ENCODE results near the gene CDCP2. TPM values are rescaled to one million over a fixed set of nuclear protein-coding genes. Genes with fewer than 3 reads are reported as not detected.

CDCP2 gene
- total RNA-seq, 1 experiment from 2014 or later = not detected

DNA sequence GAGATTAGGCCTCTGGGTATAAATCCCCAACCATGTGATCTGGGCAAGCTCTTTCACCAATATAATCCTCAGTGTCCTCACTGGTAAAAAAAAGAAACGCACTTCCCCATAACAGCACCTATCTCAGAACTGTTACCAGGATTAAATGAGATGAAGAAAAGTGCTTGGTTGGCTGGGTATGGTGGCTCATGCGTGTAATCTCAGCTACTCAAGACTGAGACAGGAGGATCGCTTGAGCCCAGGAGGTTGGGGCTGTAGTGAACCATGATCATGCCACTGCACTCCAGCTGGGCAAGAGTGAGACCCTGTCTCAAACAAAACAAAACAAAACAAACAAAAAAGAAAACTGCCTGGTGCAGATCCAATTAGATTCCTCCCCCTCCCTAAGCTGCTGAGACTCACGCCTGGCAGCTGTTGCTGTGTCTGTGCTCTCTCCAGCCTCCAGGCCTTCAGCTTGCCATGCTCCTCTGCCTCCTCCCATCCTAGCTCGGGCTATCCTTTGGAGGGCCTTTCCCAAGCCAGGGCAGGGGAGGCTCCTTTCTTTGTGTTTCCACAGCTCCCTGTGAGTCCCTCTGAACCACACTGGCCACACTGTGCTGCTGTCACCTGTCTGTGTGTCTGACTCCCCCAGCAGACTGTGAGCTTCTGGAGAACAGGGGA, 28.0 kb upstream of the CDCP2 start:
- ATAC-seq (no peak), DNase-seq (ENCODE audit: low spot score) (no peak)
- Mint-ChIP-seq H3K36me3 (peaks cover 3% of the 10 kb centered on the region), H3K4me3 (no peak overlapping the region), H3K4me1 (peaks cover 4% of the 10 kb centered on the region), H3K9me3 (no peaks in the 10 kb centered on the region), H3K27ac (no peak overlapping the region), H3K27me3 (ENCODE audit: low read depth) (no peaks in the 10 kb centered on the region)
- ChIA-PET POLR2A (interaction anchor here (0.8 kb wide), 1 partner anchor 34 kb away, joined by 3 read pairs; no protein-coding TSS in a partner anchor), CTCF (interaction anchor here (0.6 to 2.8 kb wide), 33 partner anchors 8 to 620 kb away, joined by 3 to 25 read pairs (median 4); partner anchors contain the start of genes CYB5RL, IFT25, MRPL37 and TTC22)
- TF ChIP-seq, protein P1, sequence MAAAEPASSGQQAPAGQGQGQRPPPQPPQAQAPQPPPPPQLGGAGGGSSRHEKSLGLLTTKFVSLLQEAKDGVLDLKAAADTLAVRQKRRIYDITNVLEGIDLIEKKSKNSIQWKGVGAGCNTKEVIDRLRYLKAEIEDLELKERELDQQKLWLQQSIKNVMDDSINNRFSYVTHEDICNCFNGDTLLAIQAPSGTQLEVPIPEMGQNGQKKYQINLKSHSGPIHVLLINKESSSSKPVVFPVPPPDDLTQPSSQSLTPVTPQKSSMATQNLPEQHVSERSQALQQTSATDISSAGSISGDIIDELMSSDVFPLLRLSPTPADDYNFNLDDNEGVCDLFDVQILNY (CRISPR knock-in tag; IDR thresholded peaks at IDR 0.05) = no peak
- TF ChIP-seq SMAD3 (CRISPR knock-in tag; IDR thresholded peaks at IDR 0.05; ENCODE audit: borderline replicate concordance) (no peak), RELA (CRISPR knock-in tag; IDR thresholded peaks at IDR 0.05; ENCODE audit: borderline replicate concordance) (no peak)
- TF ChIP-seq, protein P2, sequence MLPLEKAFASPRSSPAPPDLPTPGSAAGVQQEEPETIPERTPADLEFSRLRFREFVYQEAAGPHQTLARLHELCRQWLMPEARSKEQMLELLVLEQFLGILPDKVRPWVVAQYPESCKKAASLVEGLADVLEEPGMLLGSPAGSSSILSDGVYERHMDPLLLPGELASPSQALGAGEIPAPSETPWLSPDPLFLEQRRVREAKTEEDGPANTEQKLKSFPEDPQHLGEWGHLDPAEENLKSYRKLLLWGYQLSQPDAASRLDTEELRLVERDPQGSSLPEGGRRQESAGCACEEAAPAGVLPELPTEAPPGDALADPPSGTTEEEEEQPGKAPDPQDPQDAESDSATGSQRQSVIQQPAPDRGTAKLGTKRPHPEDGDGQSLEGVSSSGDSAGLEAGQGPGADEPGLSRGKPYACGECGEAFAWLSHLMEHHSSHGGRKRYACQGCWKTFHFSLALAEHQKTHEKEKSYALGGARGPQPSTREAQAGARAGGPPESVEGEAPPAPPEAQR (CRISPR knock-in tag; IDR thresholded peaks at IDR 0.05) = no peak

DNA sequence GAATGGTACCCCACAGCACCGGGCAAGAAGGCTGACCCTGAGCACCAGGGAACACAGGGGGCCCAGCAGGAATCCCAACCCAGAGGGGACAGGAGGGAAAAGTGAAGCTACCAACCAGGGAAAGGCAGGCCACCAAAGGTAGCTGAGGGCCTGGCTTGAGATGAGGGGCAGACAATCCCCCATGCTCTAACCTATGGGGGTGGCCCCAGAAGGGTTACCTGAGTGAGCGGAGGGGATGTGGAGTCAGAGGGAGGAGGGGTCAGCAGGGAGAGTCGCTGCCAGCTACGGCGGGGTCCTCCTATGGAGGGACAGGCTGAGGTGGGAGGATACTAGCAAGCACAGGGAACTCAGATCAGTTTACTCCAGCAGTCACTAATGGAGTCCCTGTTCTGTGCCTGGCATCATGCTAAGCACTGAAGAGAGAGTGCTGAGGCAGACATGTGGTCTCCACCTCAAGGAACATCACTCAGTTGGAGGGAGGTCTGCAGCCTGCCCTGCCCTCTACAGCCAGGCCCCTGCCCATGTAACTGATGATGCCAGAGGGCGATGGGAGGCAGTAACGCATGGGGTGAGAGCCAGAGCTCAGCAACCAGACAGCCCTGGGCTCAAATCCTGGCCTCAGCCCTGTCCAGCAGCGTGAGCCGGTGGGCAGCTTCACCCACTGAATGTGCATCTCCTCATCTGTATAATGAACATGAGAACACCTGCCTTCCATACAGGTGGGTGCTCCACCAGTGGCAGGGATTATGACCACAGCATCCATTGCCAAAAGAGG, 25.7 kb upstream of the CDCP2 start:
- CTCF ChIA-PET = interaction anchor here (0.6 to 1.3 kb wide), 5 partner anchors 13 to 57 kb away, joined by 3 to 4 read pairs (median 3); no protein-coding TSS in a partner anchor
- Mint-ChIP-seq H3K4me1 (peaks cover 4% of the 10 kb centered on the region), H3K36me3 (no peaks in the 10 kb centered on the region), H3K27me3 (ENCODE audit: low read depth) (no peaks in the 10 kb centered on the region), H3K27ac (no peak overlapping the region), H3K9me3 (no peaks in the 10 kb centered on the region), H3K4me3 (no peak overlapping the region)
- no peak for ATAC-seq
- POLR2A ChIA-PET = no interaction called here
- no peak for DNase-seq (ENCODE audit: low spot score)
- TF ChIP-seq SOX15 (CRISPR knock-in tag; IDR thresholded peaks at IDR 0.05) = no peak
- TF ChIP-seq, protein P3, sequence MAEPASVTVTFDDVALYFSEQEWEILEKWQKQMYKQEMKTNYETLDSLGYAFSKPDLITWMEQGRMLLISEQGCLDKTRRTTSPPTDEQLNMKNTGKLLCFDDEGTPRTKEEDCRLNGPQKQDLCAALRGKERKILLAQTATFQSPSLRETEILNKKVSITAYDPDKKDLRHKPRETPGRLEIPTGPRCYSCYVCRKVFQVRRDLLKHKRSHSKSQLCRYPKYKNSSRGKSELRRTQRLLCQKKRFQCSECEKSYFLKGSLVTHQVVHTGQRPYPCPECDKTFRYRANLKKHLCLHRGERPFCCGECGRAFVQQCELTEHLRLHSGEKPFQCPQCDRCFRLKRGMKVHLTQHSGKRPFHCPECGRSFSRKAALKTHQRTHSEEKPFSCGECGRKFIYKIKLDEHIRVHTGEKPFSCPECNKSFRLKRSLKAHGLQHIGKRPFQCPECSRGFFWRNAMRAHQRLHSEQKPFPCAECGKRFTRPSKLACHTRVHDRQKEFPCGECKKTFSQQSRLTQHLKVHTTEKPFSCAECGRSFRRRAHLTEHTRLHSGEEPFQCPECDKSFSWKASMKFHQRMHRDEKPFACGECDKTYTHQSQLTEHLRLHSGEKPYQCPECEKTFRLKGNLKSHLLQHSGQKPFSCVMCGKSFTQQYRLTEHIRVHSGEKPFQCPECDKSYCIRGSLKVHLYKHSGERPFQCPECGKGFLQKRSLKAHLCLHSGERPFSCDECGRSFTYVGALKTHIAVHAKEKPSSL (CRISPR knock-in tag; conservative IDR thresholded peaks at IDR 0.05) = no peak
- TF ChIP-seq, protein P4, sequence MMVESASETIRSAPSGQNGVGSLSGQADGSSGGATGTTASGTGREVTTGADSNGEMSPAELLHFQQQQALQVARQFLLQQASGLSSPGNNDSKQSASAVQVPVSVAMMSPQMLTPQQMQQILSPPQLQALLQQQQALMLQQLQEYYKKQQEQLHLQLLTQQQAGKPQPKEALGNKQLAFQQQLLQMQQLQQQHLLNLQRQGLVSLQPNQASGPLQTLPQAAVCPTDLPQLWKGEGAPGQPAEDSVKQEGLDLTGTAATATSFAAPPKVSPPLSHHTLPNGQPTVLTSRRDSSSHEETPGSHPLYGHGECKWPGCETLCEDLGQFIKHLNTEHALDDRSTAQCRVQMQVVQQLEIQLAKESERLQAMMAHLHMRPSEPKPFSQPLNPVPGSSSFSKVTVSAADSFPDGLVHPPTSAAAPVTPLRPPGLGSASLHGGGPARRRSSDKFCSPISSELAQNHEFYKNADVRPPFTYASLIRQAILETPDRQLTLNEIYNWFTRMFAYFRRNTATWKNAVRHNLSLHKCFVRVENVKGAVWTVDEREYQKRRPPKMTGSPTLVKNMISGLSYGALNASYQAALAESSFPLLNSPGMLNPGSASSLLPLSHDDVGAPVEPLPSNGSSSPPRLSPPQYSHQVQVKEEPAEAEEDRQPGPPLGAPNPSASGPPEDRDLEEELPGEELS (CRISPR knock-in tag; IDR thresholded peaks at IDR 0.05) = no peak
- TF ChIP-seq ZNF317 (CRISPR knock-in tag; IDR thresholded peaks at IDR 0.05; ENCODE audit: borderline replicate concordance, low read depth) = no peak
- TF ChIP-seq ZNF219 (CRISPR knock-in tag; IDR thresholded peaks at IDR 0.05; ENCODE audit: borderline replicate concordance) = no peak
- TF ChIP-seq TEAD1 (CRISPR knock-in tag; IDR thresholded peaks at IDR 0.05) = no peak
- TF ChIP-seq TCF7 (CRISPR knock-in tag; IDR thresholded peaks at IDR 0.05; ENCODE audit: low read depth) = no peak
- no peak for TF ChIP-seq USF1 (CRISPR knock-in tag; IDR thresholded peaks at IDR 0.05)
- no peak for TF ChIP-seq FOXK1 (CRISPR knock-in tag; IDR thresholded peaks at IDR 0.05)
- TF ChIP-seq OVOL2 (CRISPR knock-in tag; IDR thresholded peaks at IDR 0.05; ENCODE audit: borderline replicate concordance) = no peak
- no peak for TF ChIP-seq MXD4 (CRISPR knock-in tag; IDR thresholded peaks at IDR 0.05; ENCODE audit: borderline replicate concordance)

All from WTC11 (cell line).